Suprapubic skin (tissue), 4 donors: ENCODE measurements around the gene RGS7. TPM values are rescaled to one million over a fixed set of nuclear protein-coding genes. Genes with fewer than 3 reads are reported as not detected.
"Not testable (repeated sequence)": the region's sequence is repeated elsewhere in the genome, so short reads cannot be mapped to it uniquely, and the experiment has no call there.

ENCODE experiments used
- DNase-seq, 2 donors: peaks; one replicate each; pipeline ENCODE4 v3.0.0-alpha.2; 2019; ENCODE audit warnings: low spot score in 2 of 2
- H3K27ac ChIP-seq: fragments of 200-600 bp; sonication (generic); one replicate; pipeline ENCODE4 v1.5.1; 2019
- H3K27me3 ChIP-seq: fragments of 200-600 bp; sonication (generic); one replicate; pipeline ENCODE4 v1.5.1; 2019
- H3K36me3 ChIP-seq: fragments of 200-600 bp; sonication (generic); one replicate; pipeline ENCODE4 v1.5.1; 2019
- H3K4me1 ChIP-seq: fragments of 200-600 bp; sonication (generic); one replicate; pipeline ENCODE4 v1.5.1; 2019
- H3K4me3 ChIP-seq: fragments of 200-600 bp; sonication (generic); one replicate; pipeline ENCODE4 v1.5.1; 2019; ENCODE audit warnings: mild to moderate bottlenecking
- H3K9me3 ChIP-seq: fragments of 200-600 bp; sonication (generic); one replicate; pipeline ENCODE4 v1.5.1; 2019
- EP300 ChIP-seq: sonication (generic); formaldehyde crosslinking; IDR thresholded peaks from one replicate; pipeline ENCODE4 v1.6.1; 2017; ENCODE audit warnings: antibody characterized with exemption
- POLR2A ChIP-seq, 2 donors: fragments of 450-650 bp; IDR thresholded peaks; one replicate each; pipeline ENCODE4 v1.6.1; 2017; ENCODE audit warnings: antibody characterized with exemption in 2 of 2, mild to moderate bottlenecking in 2 of 2, moderate library complexity in 2 of 2
- POLR2AphosphoS5 ChIP-seq, 3 donors: sonication (generic); formaldehyde crosslinking; IDR thresholded peaks; one replicate each; pipeline ENCODE4 v1.6.1; 2017; ENCODE audit warnings: antibody characterized with exemption in 3 of 3
- WGBS: methylation state at CpG from one replicate; pipeline ENCODE4 v1.1.5; 2018; 5-methylcytosine and 5-hydroxymethylcytosine counted together
- total RNA-seq, 4 donors: library from RNA; depleted of rRNA; stranded (reverse); fragments of >200 nt; gene quantifications; one replicate each; pipeline ENCODE4 v1.1.0, GENCODE V29; 2016
- TF ChIP-seq, protein P1 (sequence below), 2 donors: fragments of 200-600 bp in 1 of 2; fragments of 450-650 bp in 1 of 2; sonication (generic) in 1 of 2; IDR thresholded peaks; one replicate each; pipeline ENCODE4 v1.5.1; 2016 to 2019; ENCODE audit warnings: antibody characterized with exemption in 2 of 2, mild to moderate bottlenecking in 1 of 2, moderate library complexity in 1 of 2

The RGS7 gene
- total RNA-seq, 4 donors from 2014 or later = not detected

DNA sequence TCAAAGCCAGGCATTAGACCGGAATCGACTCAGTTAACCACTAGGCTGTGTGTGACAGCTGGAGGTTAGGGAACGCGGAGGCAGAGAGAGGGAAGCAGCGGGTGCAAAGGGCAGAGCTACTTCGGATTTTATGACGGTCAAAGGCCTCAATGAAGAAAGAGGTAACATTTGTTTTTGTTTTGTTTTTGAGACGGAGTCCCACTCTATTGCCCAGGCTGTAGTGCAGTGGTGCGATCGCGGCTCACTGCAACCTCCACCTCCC, 468.3 kb downstream of the RGS7 start:
- Histone ChIP-seq H3K27me3 (no peaks in the 10 kb centered on the region), H3K36me3 (no peaks in the 10 kb centered on the region), H3K9me3 (no peaks in the 10 kb centered on the region), H3K27ac (no peak overlapping the region), H3K4me3 (no peak overlapping the region), H3K4me1 (no peaks in the 10 kb centered on the region)
- TF ChIP-seq POLR2AphosphoS5 (IDR thresholded peaks at IDR 0.05) (no peak), EP300 (no peak), POLR2A (IDR thresholded peaks at IDR 0.05) (no peak)
- TF ChIP-seq, protein P1, sequence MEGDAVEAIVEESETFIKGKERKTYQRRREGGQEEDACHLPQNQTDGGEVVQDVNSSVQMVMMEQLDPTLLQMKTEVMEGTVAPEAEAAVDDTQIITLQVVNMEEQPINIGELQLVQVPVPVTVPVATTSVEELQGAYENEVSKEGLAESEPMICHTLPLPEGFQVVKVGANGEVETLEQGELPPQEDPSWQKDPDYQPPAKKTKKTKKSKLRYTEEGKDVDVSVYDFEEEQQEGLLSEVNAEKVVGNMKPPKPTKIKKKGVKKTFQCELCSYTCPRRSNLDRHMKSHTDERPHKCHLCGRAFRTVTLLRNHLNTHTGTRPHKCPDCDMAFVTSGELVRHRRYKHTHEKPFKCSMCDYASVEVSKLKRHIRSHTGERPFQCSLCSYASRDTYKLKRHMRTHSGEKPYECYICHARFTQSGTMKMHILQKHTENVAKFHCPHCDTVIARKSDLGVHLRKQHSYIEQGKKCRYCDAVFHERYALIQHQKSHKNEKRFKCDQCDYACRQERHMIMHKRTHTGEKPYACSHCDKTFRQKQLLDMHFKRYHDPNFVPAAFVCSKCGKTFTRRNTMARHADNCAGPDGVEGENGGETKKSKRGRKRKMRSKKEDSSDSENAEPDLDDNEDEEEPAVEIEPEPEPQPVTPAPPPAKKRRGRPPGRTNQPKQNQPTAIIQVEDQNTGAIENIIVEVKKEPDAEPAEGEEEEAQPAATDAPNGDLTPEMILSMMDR (IDR thresholded peaks at IDR 0.05) = no peak
- no peak for DNase-seq
- WGBS = 95% methylated on average over 11 of the region's 11 CpGs

DNA sequence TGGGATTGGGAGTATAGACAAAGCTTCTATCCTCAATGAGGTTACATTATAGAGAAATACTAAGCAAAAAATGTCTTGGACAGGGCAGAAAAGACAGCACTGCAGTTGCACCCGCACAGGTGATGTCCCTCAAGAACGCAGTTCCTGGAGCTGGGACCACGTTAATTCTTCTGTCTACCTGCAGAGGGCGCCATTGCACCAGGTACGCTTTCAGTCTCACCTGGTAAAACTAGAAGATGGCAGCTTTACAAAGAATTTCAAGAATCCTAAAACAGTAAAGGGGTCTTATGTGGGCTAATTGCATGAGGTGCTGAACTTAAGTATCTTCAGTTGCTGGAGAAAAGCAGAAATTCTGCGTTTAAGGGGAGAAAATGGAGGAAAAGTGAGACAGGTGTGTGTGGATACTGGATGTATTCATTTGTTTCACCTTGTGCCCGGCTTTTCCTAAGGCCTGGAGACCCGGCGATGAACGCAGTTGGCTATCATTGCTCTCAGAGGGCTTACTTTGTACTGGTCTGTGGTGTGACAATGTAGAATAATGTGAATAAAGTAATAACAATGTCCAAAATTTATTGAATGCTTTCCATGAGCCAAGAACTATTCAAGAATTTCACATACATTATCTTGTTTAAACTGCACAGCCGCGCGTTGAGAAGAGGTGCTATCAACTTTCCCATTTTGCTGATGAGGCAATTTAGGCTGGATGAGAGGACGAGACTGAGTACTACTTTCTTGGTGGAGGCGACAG, 468.8 kb downstream of the RGS7 start:
- DNase-seq = no peak
- TF ChIP-seq POLR2AphosphoS5 (IDR thresholded peaks at IDR 0.05) = no peak
- no peak for TF ChIP-seq POLR2A (IDR thresholded peaks at IDR 0.05)
- no peak for TF ChIP-seq EP300
- TF ChIP-seq, protein P1 (IDR thresholded peaks at IDR 0.05) = no peak
- Histone ChIP-seq H3K4me1 (no peaks in the 10 kb centered on the region), H3K9me3 (no peaks in the 10 kb centered on the region), H3K4me3 (no peak overlapping the region), H3K27ac (no peak overlapping the region), H3K27me3 (no peaks in the 10 kb centered on the region), H3K36me3 (no peaks in the 10 kb centered on the region)
- WGBS = 63% methylated on average over 15 of the region's 15 CpGs

DNA sequence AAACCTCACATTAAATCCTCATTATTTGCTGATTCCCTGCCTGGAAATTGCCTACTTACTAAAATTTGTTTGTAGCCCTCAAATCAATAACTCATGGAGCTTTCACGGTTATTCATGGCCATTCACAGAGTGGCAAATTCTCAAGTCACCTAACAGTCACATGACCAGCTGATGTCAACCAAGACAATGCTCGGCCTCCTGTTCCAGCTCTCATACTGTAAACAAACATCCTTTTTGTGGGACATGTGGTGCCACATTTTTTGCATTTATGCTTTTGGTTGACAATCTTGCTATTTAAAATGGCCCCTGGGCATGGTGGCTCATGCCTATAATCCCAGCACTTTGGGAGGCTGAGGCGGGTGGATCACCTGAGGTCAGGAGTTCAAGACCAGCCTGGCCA, 473.5 kb downstream of the RGS7 start:
- Histone ChIP-seq H3K4me3 (no peak overlapping the region), H3K27ac (no peak overlapping the region), H3K27me3 (no peaks in the 10 kb centered on the region), H3K36me3 (no peaks in the 10 kb centered on the region), H3K9me3 (no peaks in the 10 kb centered on the region), H3K4me1 (no peaks in the 10 kb centered on the region)
- 85% methylated on average over 3 of the region's 3 CpGs for WGBS
- TF ChIP-seq EP300 (no peak), POLR2A (IDR thresholded peaks at IDR 0.05) (no peak), POLR2AphosphoS5 (IDR thresholded peaks at IDR 0.05) (no peak)
- TF ChIP-seq, protein P1 (IDR thresholded peaks at IDR 0.05) = no peak
- DNase-seq = no peak

- not testable (repeated sequence) for H3K27me3 ChIP-seq, H3K4me3 ChIP-seq, H3K27ac ChIP-seq, H3K9me3 ChIP-seq, H3K4me1 ChIP-seq, DNase-seq, H3K36me3 ChIP-seq
- WGBS = 94% methylated on average over 6 of the region's 6 CpGs
Measured at GRCh38 chr1:240882656-240883308, 474.2 kb downstream of the RGS7 start.

DNA sequence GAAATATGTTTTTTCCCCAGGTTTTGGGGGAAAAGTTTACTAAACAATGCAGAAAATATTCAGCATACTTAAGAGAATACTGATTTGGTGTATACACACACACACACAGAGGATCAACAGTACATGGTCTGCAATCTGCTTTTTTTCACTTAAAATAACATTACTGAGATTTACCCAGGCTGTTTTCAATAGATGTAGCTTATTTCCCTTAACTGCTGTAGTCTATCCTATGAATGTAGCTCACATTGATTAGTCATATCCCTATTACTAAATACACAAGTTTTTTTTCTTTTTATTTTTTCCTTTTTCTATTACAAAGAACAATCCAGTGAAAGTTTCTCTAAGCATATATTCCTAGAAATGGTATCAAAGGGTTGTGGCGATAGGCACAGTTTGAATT, 478.4 kb downstream of the RGS7 start:
- Histone ChIP-seq H3K27ac (no peak overlapping the region), H3K36me3 (no peaks in the 10 kb centered on the region), H3K4me1 (no peaks in the 10 kb centered on the region), H3K4me3 (no peak overlapping the region), H3K9me3 (peaks cover 3% of the 10 kb centered on the region), H3K27me3 (no peaks in the 10 kb centered on the region)
- WGBS = 83% methylated on average over 1 of the region's 1 CpG
- TF ChIP-seq EP300 = no peak
- no peak for TF ChIP-seq POLR2AphosphoS5 (IDR thresholded peaks at IDR 0.05)
- TF ChIP-seq, protein P1 (IDR thresholded peaks at IDR 0.05) = no peak
- no peak for TF ChIP-seq POLR2A (IDR thresholded peaks at IDR 0.05)
- no peak for DNase-seq
